Renal cortical epithelial cell (primary cell): Measurements from ENCODE around the gene VSX1. TPM values are rescaled to one million over a fixed set of nuclear protein-coding genes. Genes with fewer than 3 reads are reported as not detected.

Experiments
- DNase-seq: peaks from one replicate; pipeline ENCODE4 v3.0.0-alpha.2; 2011; ENCODE audit warnings: low read depth
- total RNA-seq: library from RNA; depleted of rRNA; stranded (reverse); fragments of >200 nt; gene quantifications from 2 replicates; pipeline ENCODE4 v1.2.3, GENCODE V29; 2014

The VSX1 gene
- total RNA-seq, 1 donor from 2014 or later: not detected

GRCh38 chr20:25040438-25040831, 41.5 kb downstream of the VSX1 start:
- DNase-seq: peak; percentile 25

- peak; percentile 78 for DNase-seq
Observed at GRCh38 chr20:25039697-25040437, 42.1 kb downstream of the VSX1 start.

DNA sequence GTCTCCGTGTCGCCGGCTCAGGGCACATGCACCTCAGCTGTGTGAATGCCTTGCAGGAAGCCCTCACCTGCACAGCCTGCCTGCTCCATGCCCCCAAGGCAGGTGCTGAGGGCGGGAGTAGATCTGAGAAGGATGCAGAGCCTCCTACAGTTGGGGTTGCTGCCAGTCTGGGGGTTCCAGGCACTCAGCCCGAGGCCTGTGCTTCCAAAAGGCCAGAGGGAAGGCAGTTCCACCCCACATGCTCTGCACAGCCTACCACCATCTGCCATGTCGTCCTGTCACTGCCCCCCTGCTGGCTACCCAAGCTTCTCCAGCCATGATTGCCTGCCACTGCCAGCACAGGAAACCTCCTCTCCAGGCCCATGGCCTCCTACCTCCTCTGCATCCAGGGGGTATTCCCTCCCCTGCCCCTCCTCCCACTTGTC, 43.3 kb downstream of the VSX1 start:
- DNase-seq: no peak

GRCh38 chr20:25038103-25038410, 43.9 kb downstream of the VSX1 start:
- DNase-seq: peak; percentile 53

GRCh38 chr20:25037288-25038102, 44.4 kb downstream of the VSX1 start:
- DNase-seq: no peak

- DNase-seq: no peak
Observed at GRCh38 chr20:25036331-25036936, 45.5 kb downstream of the VSX1 start.

- DNase-seq: no peak
Observed at GRCh38 chr20:25035921-25036320, 46.0 kb downstream of the VSX1 start.

GRCh38 chr20:25033924-25034300, 48.0 kb downstream of the VSX1 start:
- no peak for DNase-seq

DNA sequence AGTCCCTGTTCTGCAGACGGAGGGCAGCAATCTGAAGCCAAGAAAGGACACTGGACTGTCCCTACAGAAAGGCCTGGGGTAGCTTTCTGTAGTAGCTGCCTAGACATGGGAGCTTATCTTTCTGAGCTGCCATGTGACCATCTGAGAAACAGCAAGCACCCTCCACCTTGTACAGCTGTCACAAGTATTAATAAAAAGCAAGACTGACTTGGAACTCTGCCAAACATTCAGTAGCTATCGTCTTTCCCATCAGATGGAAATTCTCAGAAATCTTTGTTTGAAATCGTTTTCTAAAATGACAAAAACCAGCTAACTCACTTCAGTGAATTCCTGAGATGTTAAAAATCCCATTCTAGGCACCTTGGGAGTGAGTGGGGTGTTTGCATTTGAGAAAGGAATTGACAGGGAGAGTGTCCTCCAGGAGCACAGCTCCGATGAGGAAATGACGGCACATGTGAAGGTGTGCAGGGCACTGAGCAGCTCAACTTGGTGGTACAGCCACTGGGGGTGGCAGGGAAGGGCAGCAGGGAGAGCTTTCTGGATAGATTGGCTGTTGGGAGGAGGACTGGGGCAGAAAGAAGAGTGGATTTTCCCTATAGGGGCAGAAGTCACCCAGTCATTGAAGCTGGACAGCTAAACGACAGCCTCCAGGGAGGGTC, 48.5 kb downstream of the VSX1 start:
- DNase-seq: no peak

DNA sequence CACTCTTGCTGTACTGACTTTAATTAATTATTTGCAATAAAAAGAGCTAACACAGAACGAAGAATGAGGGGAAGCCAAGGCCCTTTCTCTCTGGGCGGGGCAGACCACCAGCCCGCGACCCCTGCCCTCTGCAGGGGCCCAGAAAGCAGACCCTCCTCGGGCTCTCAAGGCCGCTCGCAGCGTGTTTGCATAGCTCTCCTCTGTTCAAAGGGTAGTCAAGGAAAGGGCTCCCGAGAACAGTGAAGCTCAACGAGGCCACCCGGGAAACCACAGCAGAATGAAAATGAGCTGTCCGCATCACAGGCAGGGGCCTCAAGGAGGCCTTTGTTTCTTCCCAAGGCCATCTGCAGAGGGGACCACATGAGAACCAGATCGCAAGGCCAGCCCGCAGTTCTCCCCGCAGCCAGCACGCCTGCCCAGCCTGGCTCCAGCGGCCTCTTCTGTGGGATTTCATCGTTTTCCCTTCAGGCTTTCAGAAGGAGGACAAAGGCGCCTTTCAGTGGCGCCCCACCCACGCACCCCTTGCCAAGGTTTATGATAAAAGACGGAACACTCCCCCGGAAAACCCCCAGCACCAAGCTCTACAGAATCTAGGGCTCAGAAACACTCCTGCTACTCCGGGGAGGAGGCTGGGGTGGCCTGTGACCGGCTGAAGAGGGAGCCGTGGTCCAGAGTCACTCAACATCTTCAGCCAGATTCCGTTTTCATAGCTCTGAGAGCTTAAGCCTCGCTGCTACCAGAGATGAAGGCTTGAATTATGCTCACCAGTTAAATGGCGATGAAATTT, 49.3 kb downstream of the VSX1 start:
- DNase-seq: no peak

- no peak for DNase-seq
Observed at GRCh38 chr20:25032065-25032477, 49.9 kb downstream of the VSX1 start.

DNA sequence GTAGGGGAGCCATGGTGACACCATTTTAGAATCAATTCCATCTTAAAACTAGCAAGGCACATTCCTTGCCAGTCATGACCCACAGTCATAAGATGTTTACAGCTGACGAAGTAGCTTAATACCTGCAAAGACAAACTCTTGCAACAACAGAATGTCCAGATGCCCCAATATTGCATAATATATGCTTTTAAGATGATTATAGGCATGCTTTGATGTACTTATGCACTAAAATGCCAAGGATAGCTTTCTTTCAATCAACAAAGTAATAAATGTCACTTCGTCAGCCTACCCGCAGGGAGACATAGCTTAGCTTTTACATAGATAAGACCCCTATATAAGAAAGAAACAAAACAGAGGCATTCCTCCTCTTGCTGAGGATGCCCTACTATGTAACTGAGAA, 50.7 kb downstream of the VSX1 start:
- DNase-seq: no peak

- no peak for DNase-seq
Observed at GRCh38 chr20:25030649-25031207, 51.2 kb downstream of the VSX1 start.

GRCh38 chr20:25030007-25030648, 51.8 kb downstream of the VSX1 start:
- DNase-seq: no peak

GRCh38 chr20:25025986-25026605, 55.8 kb downstream of the VSX1 start:
- DNase-seq: no peak

Other genes with a start within 250 kb of the VSX1 start
- not detected in 2 replicates for gene CST7, start 132.9 kb downstream of the VSX1 start, total RNA-seq
- gene APMAP, start 89.4 kb downstream of the VSX1 start, total RNA-seq: 99.2 and 104 TPM in 2 replicates
- gene ACSS1, start 24.0 kb downstream of the VSX1 start, total RNA-seq: 1.2 and 11.8 TPM in 2 replicates
- gene ENTPD6, start 113.6 kb upstream of the VSX1 start, total RNA-seq: 62.1 and 86.3 TPM in 2 replicates
- gene PYGB, start 165.9 kb upstream of the VSX1 start, total RNA-seq: 129 and 155 TPM in 2 replicates